LNCaP clone FGC (cell line): ENCODE measurements around the gene ATG2B.

Source experiments
- DNase-seq: peaks from one replicate; pipeline ENCODE4 v3.0.0-alpha.2; 2011; ENCODE audit warnings: low read depth
- H3K4me3 ChIP-seq: 2 replicates; pipeline ENCODE4 v1.5.1; 2011; ENCODE audit warnings: mild to moderate bottlenecking, low read depth, low read length, control low read depth
- TF ChIP-seq, protein P1 (sequence below): IDR thresholded peaks from 2 replicates; pipeline ENCODE4 v1.5.1; 2012; ENCODE audit warnings: mild to moderate bottlenecking; ENCODE audit not compliant: control insufficient read depth, insufficient read depth; ENCODE audit errors: extremely low read depth

Gene ATG2B

DNA sequence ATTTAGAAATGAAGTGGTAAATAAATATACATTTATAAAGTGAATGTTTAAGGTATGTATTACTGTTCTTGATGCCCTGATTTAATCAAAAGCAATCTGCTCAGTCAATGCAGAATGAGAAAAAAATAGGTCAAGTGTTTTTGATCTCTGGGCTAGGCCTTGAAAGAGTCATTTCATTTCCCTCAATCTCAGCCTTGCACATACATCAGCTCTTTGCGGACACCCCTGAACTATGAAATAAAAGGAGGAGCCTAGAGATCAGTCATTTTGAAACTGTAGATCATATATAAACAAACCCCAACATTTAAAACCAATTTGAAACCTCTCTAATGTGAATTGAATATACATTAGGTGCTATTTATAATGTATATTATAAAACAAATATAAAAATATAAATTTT lies 42.5 kb downstream of the ATG2B start:
- DNase-seq = no peak
- TF ChIP-seq, protein P1, sequence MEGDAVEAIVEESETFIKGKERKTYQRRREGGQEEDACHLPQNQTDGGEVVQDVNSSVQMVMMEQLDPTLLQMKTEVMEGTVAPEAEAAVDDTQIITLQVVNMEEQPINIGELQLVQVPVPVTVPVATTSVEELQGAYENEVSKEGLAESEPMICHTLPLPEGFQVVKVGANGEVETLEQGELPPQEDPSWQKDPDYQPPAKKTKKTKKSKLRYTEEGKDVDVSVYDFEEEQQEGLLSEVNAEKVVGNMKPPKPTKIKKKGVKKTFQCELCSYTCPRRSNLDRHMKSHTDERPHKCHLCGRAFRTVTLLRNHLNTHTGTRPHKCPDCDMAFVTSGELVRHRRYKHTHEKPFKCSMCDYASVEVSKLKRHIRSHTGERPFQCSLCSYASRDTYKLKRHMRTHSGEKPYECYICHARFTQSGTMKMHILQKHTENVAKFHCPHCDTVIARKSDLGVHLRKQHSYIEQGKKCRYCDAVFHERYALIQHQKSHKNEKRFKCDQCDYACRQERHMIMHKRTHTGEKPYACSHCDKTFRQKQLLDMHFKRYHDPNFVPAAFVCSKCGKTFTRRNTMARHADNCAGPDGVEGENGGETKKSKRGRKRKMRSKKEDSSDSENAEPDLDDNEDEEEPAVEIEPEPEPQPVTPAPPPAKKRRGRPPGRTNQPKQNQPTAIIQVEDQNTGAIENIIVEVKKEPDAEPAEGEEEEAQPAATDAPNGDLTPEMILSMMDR = no peak
- H3K4me3 ChIP-seq = no peak overlapping the region

DNA sequence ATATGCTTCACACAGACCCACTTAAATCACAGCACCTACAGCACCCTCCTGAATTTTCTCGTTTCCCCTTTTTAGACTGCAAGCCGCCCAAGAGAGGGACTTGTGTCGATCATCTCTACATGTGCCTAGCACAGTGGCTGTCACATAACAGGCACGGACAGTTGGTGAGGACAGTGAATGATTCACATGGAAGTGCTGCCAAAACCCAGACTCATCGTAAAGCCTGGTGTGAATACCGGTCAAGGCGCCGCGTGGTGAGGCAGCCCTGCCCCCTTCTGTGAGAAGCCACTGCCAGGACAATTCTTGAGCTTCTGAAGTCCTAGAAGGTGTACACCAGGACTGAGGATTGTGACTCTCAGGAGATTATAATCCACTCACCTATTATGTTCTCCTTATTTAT lies 44.3 kb downstream of the ATG2B start:
- DNase-seq = no peak
- TF ChIP-seq, protein P1 = no peak
- H3K4me3 ChIP-seq = no peak overlapping the region

DNA sequence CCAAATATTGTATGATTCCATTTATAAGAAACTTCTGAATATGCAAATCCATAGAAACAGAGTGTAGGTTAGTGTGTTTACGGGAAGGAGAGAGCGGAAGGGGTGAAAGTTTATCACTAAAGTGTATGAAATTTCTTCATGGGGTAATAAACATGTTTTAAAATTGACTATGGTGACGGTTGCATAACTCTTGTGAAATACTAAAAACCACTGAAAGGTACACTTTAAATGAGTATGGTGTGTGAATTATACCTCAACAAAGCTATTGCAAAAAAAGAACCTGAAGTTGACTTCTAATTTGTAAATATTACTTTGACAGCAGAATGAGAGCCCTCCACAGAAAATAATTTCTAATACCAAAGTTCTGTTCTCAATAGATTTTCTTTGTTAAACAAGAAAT lies 47.1 kb downstream of the ATG2B start:
- DNase-seq = no peak
- TF ChIP-seq, protein P1 = no peak
- H3K4me3 ChIP-seq = no peak overlapping the region

DNA sequence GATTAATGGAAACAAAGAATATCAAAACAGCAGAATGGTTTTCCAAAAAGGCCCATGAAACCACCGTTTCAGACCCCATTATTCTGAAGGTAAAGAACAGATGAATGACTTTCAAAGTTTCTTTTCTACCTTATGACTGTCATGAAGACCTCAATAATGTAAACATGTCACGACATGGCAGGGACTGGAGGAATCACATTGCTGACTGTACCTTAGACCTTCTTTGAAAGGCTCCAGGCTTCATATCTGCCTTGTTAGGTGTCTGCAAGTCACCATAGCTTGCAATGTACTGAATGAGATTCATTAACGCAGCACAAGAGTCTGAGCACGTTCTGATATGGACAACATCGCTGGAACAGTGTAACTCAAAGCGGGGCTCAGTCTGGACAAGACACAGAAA lies 52.2 kb downstream of the ATG2B start:
- no peak for DNase-seq
- TF ChIP-seq, protein P1 = no peak

DNA sequence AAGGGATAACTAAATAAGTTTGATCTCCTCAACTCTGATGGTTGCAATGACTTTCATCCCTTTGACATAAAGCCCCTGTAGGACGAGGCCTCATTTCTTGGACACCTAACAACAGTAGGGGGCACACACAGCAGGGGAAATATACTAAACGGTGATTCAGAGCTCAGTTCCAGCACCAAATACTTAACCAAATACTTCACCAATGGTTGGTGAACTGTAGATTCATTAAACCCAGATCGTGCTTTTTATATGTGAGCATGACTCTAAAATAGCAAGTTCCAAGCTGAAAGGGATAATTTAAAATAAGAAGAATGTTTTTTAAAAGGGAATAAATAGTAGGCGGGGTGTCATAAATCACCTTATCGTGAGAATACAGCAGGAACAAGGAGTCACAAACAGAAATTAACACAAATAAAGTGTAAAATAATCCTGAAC lies 53.2 kb downstream of the ATG2B start:
- DNase-seq = no peak
- TF ChIP-seq, protein P1 = 0 out of 2 replicates have a peak, but pooled peaks have one; percentile 1
- no peak overlapping the region for H3K4me3 ChIP-seq

More for the DNA sequence above, 52.2 kb downstream of the ATG2B start:
- H3K4me3 ChIP-seq = no peak overlapping the region

DNA sequence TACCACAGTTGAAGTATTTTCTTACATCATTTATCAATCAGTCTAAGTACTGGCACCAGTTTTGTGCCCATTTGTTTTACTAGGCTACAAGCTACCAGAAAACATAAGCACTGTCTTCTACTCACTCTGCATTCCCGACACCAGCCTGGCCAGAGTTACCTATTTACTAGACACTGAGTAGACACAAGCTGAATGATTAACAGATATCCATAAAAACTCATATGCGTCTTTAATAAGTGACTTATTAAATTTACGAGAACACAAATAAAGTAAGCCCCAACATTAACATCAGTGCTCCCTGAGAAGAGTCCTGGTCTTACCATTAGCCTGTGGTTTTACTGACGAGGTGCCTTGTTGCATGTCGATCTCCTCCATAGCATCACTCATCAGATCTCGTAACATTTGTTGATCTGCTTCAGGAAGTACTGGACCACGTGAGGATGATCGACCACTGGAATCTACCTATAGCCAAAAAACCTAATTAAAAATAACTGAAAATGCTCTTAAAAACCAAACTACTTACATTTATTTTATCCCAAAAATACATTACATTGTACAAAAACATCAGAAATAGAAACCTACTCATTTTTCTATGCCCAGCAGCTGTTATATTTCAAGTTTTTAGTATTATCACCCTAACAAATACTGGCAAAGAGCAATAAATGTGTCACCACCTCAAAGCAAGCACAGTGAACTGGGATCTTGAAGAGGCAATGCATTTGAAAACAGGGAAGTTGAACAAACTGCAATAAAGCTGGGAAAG lies 53.8 kb downstream of the ATG2B start:
- H3K4me3 ChIP-seq = no peak overlapping the region
- TF ChIP-seq, protein P1 = no peak
- peak; percentile 37 for DNase-seq

DNA sequence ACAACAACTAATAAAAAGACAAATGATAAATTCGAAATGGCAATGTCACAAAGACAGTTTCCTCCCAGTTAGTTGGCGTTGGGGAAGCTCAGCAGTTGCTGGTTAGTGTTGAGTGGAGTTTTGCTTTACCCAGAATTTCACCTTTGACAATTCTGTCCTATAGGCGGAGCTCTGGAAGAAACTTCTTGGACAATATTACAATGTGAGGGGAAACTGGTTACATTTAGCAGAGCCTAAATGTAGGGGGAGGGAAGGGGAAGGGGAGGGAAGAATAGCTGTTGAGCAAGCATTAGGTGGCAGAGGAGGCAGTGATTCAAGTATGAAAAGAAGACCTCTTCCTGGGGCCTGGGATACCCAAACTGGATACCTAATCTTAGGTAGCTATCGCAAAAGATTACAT lies 55.7 kb downstream of the ATG2B start:
- H3K4me3 ChIP-seq = no peak overlapping the region
- DNase-seq = no peak
- TF ChIP-seq, protein P1 = no peak
